HCT116 (cell line): ENCODE measurements around the gene USP10. TPM values are rescaled to one million over a fixed set of nuclear protein-coding genes. Genes with fewer than 3 reads are reported as not detected.

Experiments
- ATAC-seq: fragments of 200-7000 bp; cut with Tn5 transposase; 2 replicates; pipeline ENCODE4 v1.9.1; 2020; ENCODE audit warnings: mild to moderate bottlenecking, moderate library complexity
- BruUV-seq: library from RNA; stranded (reverse); fragments of 400-500 nt; replicated peaks from 2 replicates; lab custom pipeline; 2021; lab: Mats Ljungman, UMichigan
- CTCF ChIA-PET: fragments of 300-600 bp; sonication (Branson Sonifier 250); formaldehyde crosslinking; loops from one replicate; lab custom pipeline; 2021; ENCODE audit warnings: antibody characterized with exemption; lab: Charles Lee
- POLR2A ChIA-PET: fragments of 300-600, 350-600 bp; sonication (Branson Sonifier 250); formaldehyde crosslinking; loops from one replicate; lab custom pipeline; 2021; ENCODE audit warnings: antibody characterized with exemption; lab: Charles Lee
- RAD21 ChIA-PET, 2 experiments: fragments of 300-600 bp; sonication (Branson Sonifier 250); formaldehyde crosslinking; loops; one replicate each; lab custom pipeline; 2023; ENCODE audit warnings: low total read pairs in 2 of 2; ENCODE audit not compliant: uncharacterized antibody in 2 of 2, unreplicated experiment in 2 of 2, low non-redundant PET in 1 of 2; lab: Charles Lee
- DNase-seq: peaks from one replicate; pipeline ENCODE4 v3.0.0-alpha.2; 2010; ENCODE audit warnings: low read depth, low spot score
- H2AFZ ChIP-seq: fragments of 200-600 bp; shearing (Covaris generic), sonication (generic); 2 replicates; pipeline ENCODE4 v1.6.1; 2017; ENCODE audit warnings: low read depth, mixed run types, mixed read lengths, antibody characterized with exemption, low read length; ENCODE audit not compliant: poor library complexity, severe bottlenecking
- H3K27ac ChIP-seq: 2 replicates; pipeline ENCODE4 v1.5.1; 2012; ENCODE audit warnings: low read depth, low read length
- H3K27me3 ChIP-seq: fragments of 200-600 bp; sonication (generic); 2 replicates; pipeline ENCODE4 v1.6.1; 2016; ENCODE audit warnings: mixed run types, low read length, mixed read lengths; ENCODE audit not compliant: insufficient read depth
- H3K36me3 ChIP-seq, 2 experiments: fragments of 200-500 bp in 1 of 2; fragments of 200-600 bp in 1 of 2; sonication (Bioruptor generic) in 1 of 2; sonication (generic) in 1 of 2; 2 replicates each; pipeline versions ENCODE4 v1.5.1 to v1.6.1; 2014 to 2016; ENCODE audit warnings: low read length in 2 of 2, inconsistent platforms in 1 of 2, mixed read lengths in 1 of 2, mixed run types in 1 of 2; ENCODE audit not compliant: insufficient read depth in 2 of 2, control insufficient read depth in 1 of 2
- H3K4me1 ChIP-seq, 2 experiments: fragments of 200-600 bp in 1 of 2; sonication (generic) in 1 of 2; 2 replicates each; pipeline versions ENCODE4 v1.5.1 to v1.6.1; 2012 to 2017; ENCODE audit warnings: low read length in 2 of 2, inconsistent platforms in 1 of 2, mild to moderate bottlenecking in 1 of 2, mixed read lengths in 1 of 2, mixed run types in 1 of 2, moderate library complexity in 1 of 2; ENCODE audit not compliant: insufficient read depth in 2 of 2, control insufficient read depth in 1 of 2
- H3K4me2 ChIP-seq: fragments of 200-600 bp; sonication (generic); 2 replicates; pipeline ENCODE4 v1.6.1; 2017; ENCODE audit warnings: mixed run types, low read length, mixed read lengths
- H3K4me3 ChIP-seq, 2 experiments: fragments of 200-600 bp in 1 of 2; sonication (generic) in 1 of 2; replicated peaks in 1 of 2; 2 replicates each; pipeline ENCODE4 v1.5.1; 2011 to 2016; ENCODE audit warnings: low read length in 2 of 2, control low read depth in 1 of 2, low read depth in 1 of 2, mild to moderate bottlenecking in 1 of 2, mixed read lengths in 1 of 2, mixed run types in 1 of 2
- H3K79me2 ChIP-seq: fragments of 200-600 bp; sonication (generic); 2 replicates; pipeline ENCODE4 v1.6.1; 2017; ENCODE audit warnings: mild to moderate bottlenecking, mixed run types, low read length, moderate library complexity, mixed read lengths; ENCODE audit not compliant: insufficient read depth
- H3K9ac ChIP-seq: fragments of 200-600 bp; sonication (generic); 2 replicates; pipeline ENCODE4 v1.6.1; 2016; ENCODE audit warnings: low read length, mixed read lengths
- H3K9me2 ChIP-seq: fragments of 200-600 bp; sonication (generic), shearing (Covaris generic); 2 replicates; pipeline ENCODE4 v1.6.1; 2017; ENCODE audit warnings: mixed run types, mild to moderate bottlenecking, moderate library complexity; ENCODE audit not compliant: insufficient read depth
- H3K9me3 ChIP-seq, 2 experiments: fragments of 200-500 bp in 1 of 2; fragments of 200-600 bp in 1 of 2; sonication (Bioruptor generic) in 1 of 2; sonication (generic) in 1 of 2; 2 replicates each; pipeline ENCODE4 v1.6.1; 2014 to 2017; ENCODE audit warnings: low read length in 2 of 2, mixed read lengths in 2 of 2, inconsistent platforms in 1 of 2, low read depth in 1 of 2, mild to moderate bottlenecking in 1 of 2, mixed run types in 1 of 2, moderate library complexity in 1 of 2; ENCODE audit not compliant: control insufficient read depth in 1 of 2, insufficient read depth in 1 of 2
- H4K20me1 ChIP-seq: fragments of 200-600 bp; sonication (generic), shearing (Covaris generic); 2 replicates; pipeline ENCODE4 v1.6.1; 2017; ENCODE audit warnings: mixed run types, mild to moderate bottlenecking, moderate library complexity; ENCODE audit not compliant: insufficient read depth
- ATF3 ChIP-seq: IDR thresholded peaks from 2 replicates; pipeline ENCODE4 v1.6.1; 2012
- CBX3 ChIP-seq: IDR thresholded peaks from 2 replicates; pipeline ENCODE4 v1.6.1; 2012; ENCODE audit warnings: low read depth
- CEBPB ChIP-seq: IDR thresholded peaks from 2 replicates; pipeline ENCODE4 v1.6.1; 2012; ENCODE audit warnings: low read depth
- CTCF ChIP-seq, 3 experiments: fragments of 200-600 bp in 1 of 3; sonication (generic) in 1 of 3; IDR thresholded peaks in 2 of 3; conservative IDR thresholded peaks in 1 of 3; 2 replicates each; pipeline ENCODE4 v1.5.1; 2012 to 2017; ENCODE audit warnings: low read depth in 2 of 3, low read length in 2 of 3, antibody characterized with exemption in 1 of 3, borderline replicate concordance in 1 of 3, control low read depth in 1 of 3, mild to moderate bottlenecking in 1 of 3, mixed read lengths in 1 of 3, mixed run types in 1 of 3, moderate library complexity in 1 of 3; ENCODE audit not compliant: insufficient read depth in 1 of 3
- EGR1 ChIP-seq: IDR thresholded peaks from 2 replicates; pipeline ENCODE4 v1.6.1; 2012; ENCODE audit warnings: low read depth
- ELF1 ChIP-seq: IDR thresholded peaks from 2 replicates; pipeline ENCODE4 v1.6.1; 2012; ENCODE audit warnings: low read depth, borderline replicate concordance
- EZH2phosphoT487 ChIP-seq: fragments of 200-600 bp; IDR thresholded peaks from 2 replicates; pipeline ENCODE4 v1.6.1; 2018; ENCODE audit warnings: antibody characterized with exemption, borderline replicate concordance
- FOSL1 ChIP-seq: IDR thresholded peaks from 2 replicates; pipeline ENCODE4 v1.6.1; 2012; ENCODE audit warnings: low read depth
- JUND ChIP-seq: IDR thresholded peaks from 2 replicates; pipeline ENCODE4 v1.6.1; 2012
- MAX ChIP-seq: IDR thresholded peaks from 2 replicates; pipeline ENCODE4 v1.6.1; 2012
- POLR2A ChIP-seq: IDR thresholded peaks from 2 replicates; pipeline ENCODE4 v1.7.0; 2011; ENCODE audit warnings: borderline replicate concordance; ENCODE audit not compliant: insufficient read depth, insufficient read length; ENCODE audit errors: extremely low read depth
- POLR2AphosphoS5 ChIP-seq: IDR thresholded peaks from 2 replicates; pipeline ENCODE4 v1.6.1; 2011; ENCODE audit warnings: mild to moderate bottlenecking, low read depth, low read length, moderate library complexity
- REST ChIP-seq: IDR thresholded peaks from 2 replicates; pipeline ENCODE4 v1.6.1; 2012; ENCODE audit warnings: low read depth
- SIN3A ChIP-seq: IDR thresholded peaks from 2 replicates; pipeline ENCODE4 v1.6.1; 2012; ENCODE audit warnings: low read depth
- SP1 ChIP-seq: IDR thresholded peaks from 2 replicates; pipeline ENCODE4 v1.6.1; 2012; ENCODE audit warnings: low read depth
- ZBTB33 ChIP-seq: IDR thresholded peaks from 2 replicates; pipeline ENCODE4 v1.6.1; 2011; ENCODE audit warnings: mild to moderate bottlenecking, low read length, moderate library complexity; ENCODE audit not compliant: insufficient replicate concordance; ENCODE audit errors: extremely low read depth
- ZFX ChIP-seq: fragments of 450-650 bp; IDR thresholded peaks from 2 replicates; pipeline ENCODE4 v1.6.1; 2017
- ZNF274 ChIP-seq: fragments of 200-500 bp; sonication (Bioruptor generic); IDR thresholded peaks from 2 replicates; pipeline ENCODE4 v1.6.1; 2014; ENCODE audit warnings: mild to moderate bottlenecking, low read depth, low read length, inconsistent platforms
- intact Hi-C: fragments of 100-400 bp; cut with micrococcal nuclease; formaldehyde crosslinking; loops from 2 replicates; pipeline ENCODE4 v1.10.0; 2022
- total RNA-seq: library from RNA; stranded (reverse); gene quantifications from one replicate; pipeline ENCODE4 v1.2.1, GENCODE V29; 2021; ENCODE audit not compliant: unreplicated experiment

The USP10 gene
- total RNA-seq, 1 experiment from 2014 or later = 175 TPM

GRCh38 chr16:84665843-84666242, 34.0 kb upstream of the USP10 start:
- intact Hi-C loops = no loop called here
- H3K36me3 ChIP-seq = peaks cover 12 to 24% of the 10 kb centered on the region in 2 experiments
- H3K27me3 ChIP-seq = no peaks in the 10 kb centered on the region
- no peak overlapping the region for H2AFZ ChIP-seq
- no peak overlapping the region for H3K4me3 ChIP-seq
- no peak overlapping the region for H3K9ac ChIP-seq
- ATAC-seq = no peak
- ChIA-PET CTCF (no interaction called here), RAD21 (no interaction called here), POLR2A (no interaction called here)
- DNase-seq = no peak
- TF ChIP-seq CTCF (IDR thresholded peaks at IDR 0.05 in 2 of 3, conservative IDR thresholded peaks at IDR 0.05 in 1 of 3; ENCODE audit: borderline replicate concordance in 1 of 3, insufficient read depth in 1 of 3, low read depth in 2 of 3, low read length in 2 of 3) (no peak), JUND (no peak), CEBPB (no peak), SIN3A (no peak), MAX (no peak), SP1 (no peak), ZNF274 (no peak), EZH2phosphoT487 (no peak), ZFX (no peak), CBX3 (no peak), POLR2AphosphoS5 (no peak), FOSL1 (no peak), ZBTB33 (no peak), REST (no peak), EGR1 (no peak), POLR2A (no peak), ELF1 (no peak), ATF3 (no peak)
- no peaks in the 10 kb centered on the region for H3K9me2 ChIP-seq
- H4K20me1 ChIP-seq = no peaks in the 10 kb centered on the region
- no peaks in the 10 kb centered on the region for H3K9me3 ChIP-seq
- no TSS peak for BruUV-seq
- H3K27ac ChIP-seq = no peak overlapping the region
- no peak overlapping the region for H3K4me2 ChIP-seq
- no peaks in the 10 kb centered on the region for H3K4me1 ChIP-seq
- no peaks in the 10 kb centered on the region for H3K79me2 ChIP-seq
